Activated B cell treated with CpG ODN at 0.5 μM for 24 hours (primary cell): ENCODE results near the gene PLD4. TPM values are rescaled to one million over a fixed set of nuclear protein-coding genes. Genes with fewer than 3 reads are reported as not detected.

Experiments used
- ATAC-seq: fragments of 200-7000 bp; cut with Tn5 transposase; one replicate; pipeline ENCODE4 v1.10.0; 2021; ENCODE audit warnings: low read depth, mild to moderate bottlenecking, moderate library complexity
- CTCF ChIA-PET: fragments of 350-600 bp; sonication (Branson Sonifier 250); formaldehyde crosslinking; loops from one replicate; lab custom pipeline; 2021; ENCODE audit warnings: antibody characterized with exemption; lab: Charles Lee
- POLR2A ChIA-PET: fragments of 350-600 bp; sonication (Branson Sonifier 250); formaldehyde crosslinking; loops from one replicate; lab custom pipeline; 2021; ENCODE audit warnings: antibody characterized with exemption; lab: Charles Lee
- DNase-seq: peaks from one replicate; pipeline ENCODE4 v3.0.0; 2022
- H3K27ac Mint-ChIP-seq: one replicate; pipeline ENCODE4 v1.8.0; 2020; ENCODE audit warnings: mixed read lengths
- H3K27me3 Mint-ChIP-seq: one replicate; pipeline ENCODE4 v1.8.0; 2021; ENCODE audit warnings: mixed read lengths
- H3K36me3 Mint-ChIP-seq: one replicate; pipeline ENCODE4 v1.8.0; 2021; ENCODE audit warnings: low read depth, mixed read lengths
- H3K4me1 Mint-ChIP-seq: one replicate; pipeline ENCODE4 v1.8.0; 2021; ENCODE audit warnings: mixed read lengths
- H3K4me3 Mint-ChIP-seq: one replicate; pipeline ENCODE4 v1.8.0; 2020; ENCODE audit warnings: mild to moderate bottlenecking, mixed read lengths
- H3K9me3 Mint-ChIP-seq: one replicate; pipeline ENCODE4 v1.8.0; 2020; ENCODE audit warnings: mixed read lengths
- intact Hi-C: fragments of 100-400 bp; cut with micrococcal nuclease; formaldehyde crosslinking; loops from one replicate; pipeline ENCODE4 v1.15.1; 2024
- total RNA-seq: library from RNA; stranded (reverse); gene quantifications from 2 replicates; pipeline ENCODE4 v1.2.3, GENCODE V29; 2022
- TF ChIP-seq, protein P1 (sequence below): fragments of 200-600 bp; IDR thresholded peaks from one replicate; pipeline ENCODE4 v1.8.0; 2022; ENCODE audit warnings: antibody characterized with exemption, mild to moderate bottlenecking

Gene PLD4
- total RNA-seq, 1 donor from 2014 or later = 473 TPM

DNA sequence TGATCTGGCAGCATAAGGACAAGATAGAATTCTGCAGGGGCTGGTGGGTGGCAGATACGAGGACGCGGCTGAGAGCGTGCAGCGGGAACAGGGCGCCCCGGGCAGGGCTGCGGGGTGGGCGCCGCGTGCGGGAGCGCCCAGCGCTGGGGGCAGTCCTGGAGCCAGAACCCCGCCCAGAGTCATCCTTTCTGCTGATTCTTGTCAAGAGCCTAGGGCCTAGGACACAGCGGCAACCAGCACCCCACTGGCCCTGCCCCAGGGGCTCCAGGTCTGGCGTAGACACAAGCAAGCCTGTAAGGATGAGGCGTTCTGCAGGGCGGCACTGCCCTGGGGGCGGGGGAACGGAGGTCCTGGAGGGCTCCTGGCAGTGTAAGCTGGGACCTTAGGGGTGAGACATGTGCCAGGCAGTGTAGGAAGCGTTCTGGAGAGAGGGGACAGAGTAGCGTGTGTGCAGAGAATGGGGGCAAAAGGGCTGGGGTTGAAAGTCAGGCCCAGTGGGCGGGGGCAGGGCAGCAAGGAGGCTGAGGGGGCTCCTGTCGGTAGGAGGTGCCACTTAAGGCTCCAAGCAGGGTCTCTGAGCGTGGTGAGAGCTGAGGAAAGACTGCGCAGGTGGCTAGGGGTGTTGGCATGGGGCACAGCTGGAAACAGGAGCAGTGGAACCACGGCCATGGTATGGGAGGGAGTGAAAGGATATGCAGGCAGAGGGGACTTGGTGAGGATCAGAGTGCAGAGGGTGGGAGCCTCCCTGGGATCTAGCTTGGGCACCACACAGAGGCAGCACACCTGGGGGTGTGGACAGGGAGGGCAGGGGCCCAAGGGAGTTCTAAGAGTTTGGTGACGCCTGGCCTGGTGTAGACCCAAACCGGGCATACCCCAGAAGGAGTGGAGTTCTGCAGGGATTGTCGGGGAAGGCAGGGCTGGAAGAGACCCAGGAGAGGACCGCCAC lies 54.3 kb downstream of the PLD4 start:
- peaks cover 14% of the 10 kb centered on the region for H3K4me1 Mint-ChIP-seq
- H3K27ac Mint-ChIP-seq = no peak overlapping the region
- no peaks in the 10 kb centered on the region for H3K36me3 Mint-ChIP-seq
- DNase-seq (no peak), ATAC-seq (no peak)
- intact Hi-C loops = no loop called here
- H3K9me3 Mint-ChIP-seq = no peaks in the 10 kb centered on the region
- TF ChIP-seq, protein P1, sequence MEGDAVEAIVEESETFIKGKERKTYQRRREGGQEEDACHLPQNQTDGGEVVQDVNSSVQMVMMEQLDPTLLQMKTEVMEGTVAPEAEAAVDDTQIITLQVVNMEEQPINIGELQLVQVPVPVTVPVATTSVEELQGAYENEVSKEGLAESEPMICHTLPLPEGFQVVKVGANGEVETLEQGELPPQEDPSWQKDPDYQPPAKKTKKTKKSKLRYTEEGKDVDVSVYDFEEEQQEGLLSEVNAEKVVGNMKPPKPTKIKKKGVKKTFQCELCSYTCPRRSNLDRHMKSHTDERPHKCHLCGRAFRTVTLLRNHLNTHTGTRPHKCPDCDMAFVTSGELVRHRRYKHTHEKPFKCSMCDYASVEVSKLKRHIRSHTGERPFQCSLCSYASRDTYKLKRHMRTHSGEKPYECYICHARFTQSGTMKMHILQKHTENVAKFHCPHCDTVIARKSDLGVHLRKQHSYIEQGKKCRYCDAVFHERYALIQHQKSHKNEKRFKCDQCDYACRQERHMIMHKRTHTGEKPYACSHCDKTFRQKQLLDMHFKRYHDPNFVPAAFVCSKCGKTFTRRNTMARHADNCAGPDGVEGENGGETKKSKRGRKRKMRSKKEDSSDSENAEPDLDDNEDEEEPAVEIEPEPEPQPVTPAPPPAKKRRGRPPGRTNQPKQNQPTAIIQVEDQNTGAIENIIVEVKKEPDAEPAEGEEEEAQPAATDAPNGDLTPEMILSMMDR = no peak
- H3K27me3 Mint-ChIP-seq = peaks cover 21% of the 10 kb centered on the region
- H3K4me3 Mint-ChIP-seq = peak overlapping the region; percentile 1
- ChIA-PET POLR2A (no interaction called here), CTCF (no interaction called here)

DNA sequence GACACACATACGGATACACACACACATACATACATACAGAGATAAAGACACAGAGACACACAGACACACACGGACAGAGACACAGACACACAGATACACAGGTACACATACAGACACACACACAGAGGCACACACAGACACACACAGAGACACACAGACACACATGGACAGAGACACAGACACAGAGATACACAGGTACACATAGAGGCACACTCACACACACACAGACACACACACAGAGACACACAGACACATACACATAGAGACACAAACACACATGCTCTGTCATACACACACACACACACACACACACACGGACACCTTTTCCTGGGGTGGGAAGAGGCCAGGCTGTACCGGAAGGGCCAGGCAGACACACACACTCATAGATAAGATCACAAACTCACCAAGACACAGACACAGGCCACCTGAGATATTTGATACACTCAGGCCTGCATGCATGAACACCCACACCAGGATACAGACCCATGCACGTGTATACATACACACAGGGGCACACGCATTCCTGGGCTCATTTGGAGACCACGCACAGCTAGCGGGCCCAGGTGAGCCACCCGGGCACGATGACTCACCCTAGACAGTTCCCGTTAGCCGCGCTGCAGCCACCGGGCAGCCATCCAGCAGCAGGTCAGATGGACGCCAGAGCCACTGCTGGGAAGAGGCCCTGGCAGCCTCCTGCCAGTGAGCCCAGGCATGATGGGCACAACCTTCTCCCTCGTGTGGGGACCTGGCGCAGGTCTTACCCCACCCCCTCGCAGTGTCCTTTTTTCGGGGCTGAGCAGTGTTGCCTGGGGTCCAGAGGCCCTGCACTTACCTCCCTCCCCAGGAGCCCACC lies 55.3 kb downstream of the PLD4 start:
- Mint-ChIP-seq H3K4me3 (no peak overlapping the region), H3K9me3 (no peaks in the 10 kb centered on the region), H3K4me1 (peaks cover 18% of the 10 kb centered on the region), H3K36me3 (no peaks in the 10 kb centered on the region), H3K27me3 (peaks cover 17% of the 10 kb centered on the region), H3K27ac (no peak overlapping the region)
- intact Hi-C loops = no loop called here
- TF ChIP-seq, protein P1 = no peak
- ATAC-seq = no peak
- DNase-seq = no peak
- POLR2A ChIA-PET = no interaction called here
- CTCF ChIA-PET = no interaction called here

DNA sequence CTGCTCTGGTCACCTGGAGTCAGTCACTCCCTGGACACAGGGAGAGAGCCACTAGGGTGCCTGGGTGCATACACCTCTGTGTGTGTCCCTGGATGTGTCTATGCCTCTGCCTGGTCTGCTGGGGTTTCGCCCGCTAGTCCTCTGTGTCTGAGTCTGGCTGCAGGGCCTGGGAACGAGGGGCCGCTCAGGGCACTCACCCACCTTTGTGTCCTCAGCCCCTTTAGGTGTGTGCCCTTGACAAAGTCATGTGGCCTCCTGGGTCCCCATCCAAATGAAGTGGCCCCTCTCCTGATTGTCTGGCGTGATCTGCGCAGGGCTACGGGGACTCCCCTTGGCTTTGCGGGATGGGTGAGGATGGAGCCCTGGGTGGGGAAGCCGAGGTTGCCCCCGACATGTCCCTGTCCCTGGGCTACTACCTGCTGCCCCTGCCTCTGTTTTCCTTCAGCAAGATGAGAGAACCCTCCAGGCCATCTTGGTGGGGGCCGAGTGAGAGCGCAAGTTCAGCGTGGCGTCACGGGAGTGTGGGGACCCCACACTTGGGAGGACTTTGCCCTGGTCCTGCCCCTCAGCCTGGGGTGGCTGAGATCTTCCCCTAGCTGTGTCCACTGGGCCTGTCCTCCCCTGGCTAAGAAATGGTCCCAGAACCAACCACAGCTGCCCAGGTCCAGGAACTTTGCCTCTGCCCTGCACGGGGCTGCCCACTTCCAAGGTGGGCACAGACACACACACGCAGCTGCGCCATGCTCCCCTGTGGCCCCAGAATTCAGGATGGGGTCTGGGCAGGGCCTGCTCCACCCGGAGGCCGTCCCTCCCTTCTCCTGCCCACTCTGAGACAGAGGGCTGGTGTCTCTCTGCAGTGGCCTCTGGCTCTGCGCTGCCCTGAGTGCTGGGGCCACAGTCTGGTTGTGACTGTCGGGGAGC lies 56.2 kb downstream of the PLD4 start:
- TF ChIP-seq, protein P1 = no peak
- Mint-ChIP-seq H3K27ac (no peak overlapping the region), H3K27me3 (peaks cover 17% of the 10 kb centered on the region), H3K4me3 (no peak overlapping the region), H3K4me1 (peaks cover 15% of the 10 kb centered on the region), H3K36me3 (no peaks in the 10 kb centered on the region), H3K9me3 (no peaks in the 10 kb centered on the region)
- intact Hi-C loops = no loop called here
- no peak for DNase-seq
- ChIA-PET POLR2A (interaction anchor here (0.5 kb wide), 1 partner anchor 84 kb away, joined by 6 read pairs; no protein-coding TSS in a partner anchor), CTCF (no interaction called here)
- no peak for ATAC-seq

DNA sequence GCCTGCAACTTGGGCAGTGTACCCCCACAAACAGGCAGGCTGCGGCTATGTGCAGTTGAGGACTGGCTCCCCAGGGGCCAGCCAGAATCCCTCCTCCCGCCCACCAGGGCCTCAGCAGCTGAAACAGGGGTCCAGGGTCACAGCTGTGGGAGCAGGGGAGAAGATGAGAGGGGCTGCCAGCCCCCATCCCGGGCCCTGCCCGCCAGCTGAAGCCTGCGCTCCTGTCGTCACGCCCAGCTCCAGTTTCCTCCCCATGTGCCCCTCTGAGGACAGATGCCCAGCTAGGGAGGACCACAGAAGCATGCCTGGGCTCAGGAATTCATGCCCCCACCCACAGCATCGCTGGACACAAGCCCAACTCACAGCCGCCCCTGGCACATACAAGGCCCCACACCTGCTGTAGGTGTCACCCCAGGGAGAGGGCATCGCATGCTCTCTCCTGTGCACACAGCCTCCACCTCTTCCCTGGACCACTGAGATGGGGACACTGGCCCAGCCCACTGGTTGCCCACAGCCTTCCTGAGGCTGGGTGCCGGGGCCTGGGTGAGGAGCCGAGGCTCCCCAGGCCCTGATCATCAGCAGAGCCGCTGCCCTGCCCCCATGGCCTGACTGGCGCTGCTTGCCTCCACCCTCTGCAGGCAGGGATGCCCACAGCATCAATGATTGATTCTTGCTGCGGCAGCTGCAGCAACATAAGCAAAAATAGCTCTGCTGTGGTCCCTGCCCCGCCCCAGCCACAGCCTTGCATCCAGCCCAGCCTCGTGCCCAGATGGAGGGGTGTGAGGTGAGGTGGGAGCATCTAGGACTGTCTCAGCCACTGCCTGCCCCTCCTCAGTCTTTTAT lies 57.2 kb downstream of the PLD4 start:
- TF ChIP-seq, protein P1 = no peak
- no peak overlapping the region for H3K4me3 Mint-ChIP-seq
- H3K9me3 Mint-ChIP-seq = no peaks in the 10 kb centered on the region
- POLR2A ChIA-PET = interaction anchor here (0.5 kb wide), 1 partner anchor 85 kb away, joined by 6 read pairs; no protein-coding TSS in a partner anchor
- ATAC-seq (no peak), DNase-seq (no peak)
- no peaks in the 10 kb centered on the region for H3K36me3 Mint-ChIP-seq
- H3K4me1 Mint-ChIP-seq = peaks cover 16% of the 10 kb centered on the region
- intact Hi-C loops = no loop called here
- H3K27ac Mint-ChIP-seq = no peak overlapping the region
- CTCF ChIA-PET = no interaction called here
- peaks cover 11% of the 10 kb centered on the region for H3K27me3 Mint-ChIP-seq
